ENCODE data around the gene ZNF44. TPM values are rescaled to one million over a fixed set of nuclear protein-coding genes. Genes with fewer than 3 reads are reported as not detected.

Gene ZNF44
- total RNA-seq, 4 donors from 2014 or later = 8.8 to 9.7 (median 9.4) TPM

GRCh38 chr19:12278713-12279112, 16.0 kb downstream of the ZNF44 start:
- Histone ChIP-seq H3K36me3 (peaks cover 9 to 36% (median 20%) of the 10 kb centered on the region in 4 donors), H3K27me3 (no peaks in the 10 kb centered on the region), H3K9me3 (peaks cover 0 to 4% (median 2%) of the 10 kb centered on the region in 4 donors), H3K4me1 (peaks cover 0 to 7% (median 0%) of the 10 kb centered on the region in 4 donors), H3K27ac (replicated peaks in 1 of 4) (no peak overlapping the region), H3K4me3 (no peak overlapping the region)
- no peak for DNase-seq (ENCODE audit: extremely low spot score)
- intact Hi-C loops (cut with DNase I) = no loop called here
- 65% methylated on average over 2 of the region's 2 CpGs for WGBS
- TF ChIP-seq POLR2AphosphoS5 (IDR thresholded peaks at IDR 0.05) (no peak), EP300 (IDR thresholded peaks at IDR 0.05) (no peak), POLR2A (IDR thresholded peaks at IDR 0.05; ENCODE audit: low read depth) (no peak), CTCF (IDR thresholded peaks at IDR 0.05) (no peak)

- Histone ChIP-seq H3K36me3 (peaks cover 26 to 78% (median 57%) of the 10 kb centered on the region in 4 donors), H3K27ac (replicated peaks in 1 of 4) (no peak overlapping the region), H3K4me3 (no peak overlapping the region), H3K27me3 (no peaks in the 10 kb centered on the region), H3K9me3 (peaks cover 0 to 41% (median 26%) of the 10 kb centered on the region in 4 donors), H3K4me1 (no peaks in the 10 kb centered on the region)
- intact Hi-C loops (cut with DNase I) = no loop called here
- WGBS = 96% methylated on average over 11 of the region's 11 CpGs
- DNase-seq (ENCODE audit: extremely low spot score) = no peak
- TF ChIP-seq POLR2AphosphoS5 (IDR thresholded peaks at IDR 0.05) = no peak
- no peak for TF ChIP-seq POLR2A (IDR thresholded peaks at IDR 0.05; ENCODE audit: low read depth)
- no peak for TF ChIP-seq CTCF (IDR thresholded peaks at IDR 0.05)
- TF ChIP-seq EP300 (IDR thresholded peaks at IDR 0.05) = no peak
Measured at GRCh38 chr19:12272980-12273901, 21.4 kb downstream of the ZNF44 start.

GRCh38 chr19:12272386-12272785, 22.3 kb downstream of the ZNF44 start:
- intact Hi-C loops (cut with DNase I) = no loop called here
- H3K36me3 ChIP-seq = peaks cover 26 to 75% (median 57%) of the 10 kb centered on the region in 4 donors
- no peaks in the 10 kb centered on the region for H3K4me1 ChIP-seq
- WGBS = 100% methylated on average over 5 of the region's 5 CpGs
- TF ChIP-seq EP300 (IDR thresholded peaks at IDR 0.05) (no peak), POLR2A (IDR thresholded peaks at IDR 0.05; ENCODE audit: low read depth) (no peak), CTCF (IDR thresholded peaks at IDR 0.05) (no peak), POLR2AphosphoS5 (IDR thresholded peaks at IDR 0.05) (no peak)
- no peak for DNase-seq (ENCODE audit: extremely low spot score)
- no peak overlapping the region for H3K4me3 ChIP-seq
- H3K9me3 ChIP-seq = peaks cover 0 to 41% (median 26%) of the 10 kb centered on the region in 4 donors
- H3K27ac ChIP-seq (replicated peaks in 1 of 4) = no peak overlapping the region
- no peaks in the 10 kb centered on the region for H3K27me3 ChIP-seq

GRCh38 chr19:12270854-12271253, 23.8 kb downstream of the ZNF44 start:
- Histone ChIP-seq H3K27ac (replicated peaks in 1 of 4) (no peak overlapping the region), H3K9me3 (peaks cover 0 to 48% (median 31%) of the 10 kb centered on the region in 4 donors), H3K4me3 (no peak overlapping the region), H3K4me1 (peaks cover 0 to 4% (median 0%) of the 10 kb centered on the region in 4 donors), H3K27me3 (no peaks in the 10 kb centered on the region), H3K36me3 (peaks cover 26 to 70% (median 54%) of the 10 kb centered on the region in 4 donors)
- TF ChIP-seq POLR2A (IDR thresholded peaks at IDR 0.05; ENCODE audit: low read depth) (no peak), POLR2AphosphoS5 (IDR thresholded peaks at IDR 0.05) (no peak), EP300 (IDR thresholded peaks at IDR 0.05) (no peak), CTCF (IDR thresholded peaks at IDR 0.05) (no peak)
- intact Hi-C loops (cut with DNase I) = no loop called here
- DNase-seq (ENCODE audit: extremely low spot score) = no peak
- WGBS = 96% methylated on average over 2 of the region's 2 CpGs
